NCI-H510A treated with DMSO at 0.1 percent for 48 hours (cell line): ENCODE results near the gene CPXM1.
"Not testable (repeated sequence)": the region's sequence is repeated elsewhere in the genome, so short reads cannot be mapped to it uniquely, and the experiment has no call there.

Experiments
- DNase-seq: peaks from one replicate; lab custom pipeline; 2025; lab: John Stamatoyannopoulos, UW

Gene CPXM1

GRCh38 chr20:2820896-2821869 lies 20.8 kb upstream of the CPXM1 start:
- no peak for DNase-seq

GRCh38 chr20:2820084-2820895 lies 19.9 kb upstream of the CPXM1 start:
- DNase-seq = no peak

GRCh38 chr20:2817891-2818595 lies 17.6 kb upstream of the CPXM1 start:
- DNase-seq = no peak

- DNase-seq = no peak
Observed at GRCh38 chr20:2817341-2817726, 16.9 kb upstream of the CPXM1 start.

- DNase-seq = no peak
Observed at GRCh38 chr20:2816583-2817340, 16.3 kb upstream of the CPXM1 start.

GRCh38 chr20:2816030-2816582 lies 15.7 kb upstream of the CPXM1 start, which contains the start of gene TMEM239:
Gene TMEM239 (plus strand): TSS chr20:2816364. CDS start chr20:2816555, 191 bp downstream.
- DNase-seq = no peak

GRCh38 chr20:2815242-2815900 lies 14.9 kb upstream of the CPXM1 start:
- no peak for DNase-seq

- DNase-seq = no peak
Observed at GRCh38 chr20:2814587-2815051, 14.2 kb upstream of the CPXM1 start, which contains the start of gene C20orf141. Gene C20orf141 (plus strand): TSS chr20:2814987. CDS start chr20:2815185, 198 bp downstream.

GRCh38 chr20:2814076-2814475 lies 13.6 kb upstream of the CPXM1 start:
- DNase-seq = no peak

- no peak for DNase-seq
Observed at GRCh38 chr20:2812189-2812588, 11.8 kb upstream of the CPXM1 start.

GRCh38 chr20:2809690-2810089 lies 9.3 kb upstream of the CPXM1 start:
- DNase-seq = no peak

GRCh38 chr20:2807929-2808328 lies 7.5 kb upstream of the CPXM1 start:
- not testable (repeated sequence) for DNase-seq

GRCh38 chr20:2807019-2807418 lies 6.6 kb upstream of the CPXM1 start:
- DNase-seq = no peak

GRCh38 chr20:2806351-2806701 lies 5.9 kb upstream of the CPXM1 start:
- DNase-seq = no peak

GRCh38 chr20:2805689-2806350 lies 5.4 kb upstream of the CPXM1 start:
- no peak for DNase-seq

- no peak for DNase-seq
Observed at GRCh38 chr20:2804852-2805688, 4.6 kb upstream of the CPXM1 start.

- DNase-seq = no peak
Observed at GRCh38 chr20:2804041-2804828, 3.8 kb upstream of the CPXM1 start.

GRCh38 chr20:2801286-2801728 lies 880 bp upstream of the CPXM1 start:
- no peak for DNase-seq
